Adrenal gland (tissue), 12 donors: ENCODE measurements around the gene RFC1. TPM values are rescaled to one million over a fixed set of nuclear protein-coding genes. Genes with fewer than 3 reads are reported as not detected.
A peak's percentile ranks its signal among the peaks of the same experiment; 100 is the strongest.
"Not testable (repeated sequence)": the region's sequence is repeated elsewhere in the genome, so short reads cannot be mapped to it uniquely, and the experiment has no call there.

Experiments used
- DNase-seq, 7 donors: peaks; one replicate each; pipeline ENCODE4 v3.0.0-alpha.2; 2019 to 2020
- H3K27ac ChIP-seq, 5 donors: fragments of 200-600 bp; sonication (generic) in 4 of 5; 1 replicate in 3 of 5; 2 replicates in 2 of 5; pipeline versions ENCODE4 v1.5.1 to v1.8.0; 2016 to 2020; ENCODE audit warnings: mild to moderate bottlenecking in 1 of 5
- H3K27me3 ChIP-seq: fragments of 200-600 bp; 2 replicates; pipeline ENCODE4 v1.8.0; 2021
- H3K36me3 ChIP-seq, 2 donors: fragments of 200-600 bp; replicated peaks in 1 of 2; 1 replicate in 1 of 2; 2 replicates in 1 of 2; pipeline versions ENCODE4 v1.5.1 to v1.8.0; 2018 to 2022
- H3K4me1 ChIP-seq, 2 donors: fragments of 200-600 bp; replicated peaks in 1 of 2; 1 replicate in 1 of 2; 2 replicates in 1 of 2; pipeline versions ENCODE4 v1.5.1 to v1.8.0; 2018 to 2021
- H3K4me3 ChIP-seq, 4 donors: fragments of 200-600 bp; sonication (generic) in 3 of 4; one replicate each; pipeline ENCODE4 v1.5.1; 2016 to 2018
- H3K9me3 ChIP-seq, 3 donors: fragments of 200-600 bp; sonication (generic) in 1 of 3; replicated peaks in 1 of 3; 1 replicate in 2 of 3; 2 replicates in 1 of 3; pipeline versions ENCODE4 v1.5.1 to v1.8.0; 2016 to 2021
- CTCF ChIP-seq, 6 experiments: fragments of 450-650 bp in 4 of 6; fragments of 200-600 bp in 2 of 6; sonication (generic) in 1 of 6; IDR thresholded peaks; 1 replicate in 5 of 6; 2 replicates in 1 of 6; pipeline versions ENCODE4 v1.5.1 to v1.8.0; 2016 to 2021; ENCODE audit warnings: antibody characterized with exemption in 6 of 6, mild to moderate bottlenecking in 2 of 6, moderate library complexity in 1 of 6
- POLR2A ChIP-seq, 2 donors: fragments of 450-650 bp; IDR thresholded peaks; one replicate each; pipeline ENCODE4 v1.6.1; 2017; ENCODE audit warnings: antibody characterized with exemption in 2 of 2, mild to moderate bottlenecking in 2 of 2, moderate library complexity in 1 of 2
- WGBS, 4 donors: extraction: QIAGEN DNeasy Blood & Tissue Kit in 2 of 4; methylation state at CpG; one replicate each; pipeline versions ENCODE4 v1.1.5 to v1.1.7; 2013 to 2017; 5-methylcytosine and 5-hydroxymethylcytosine counted together
- intact Hi-C, 2 donors: fragments of 100-400 bp; cut with DNase I; formaldehyde crosslinking; loops; one replicate each; pipeline versions ENCODE4 v1.14.1 to v1.15.0; 2022 to 2023
- polyA plus RNA-seq, 3 donors: library from polyadenylated mRNA; stranded (reverse); fragments of 200-250 nt in 2 of 3; fragments of 350-450 nt in 1 of 3; fragmentation: Illumina TruSeq in 1 of 3; extraction: RNeasy Lipid Tissue Mini Kit (QIAGEN cat#74804) in 1 of 3; gene quantifications; one replicate each; pipeline ENCODE4 v1.2.3, GENCODE V29; 2013 to 2014
- total RNA-seq, 9 donors: library from RNA; depleted of rRNA in 4 of 9; stranded (reverse); fragments of >200 nt in 4 of 9; fragments of 120-200 nt in 1 of 9; fragmentation: NEBNext Ultra II Directional in 1 of 9; extraction: Animal tissue kit (Norgen Biotek cat#: 25700) in 1 of 9; gene quantifications; one replicate each; pipeline versions ENCODE4 v1.1.0 to v1.2.4, GENCODE V29; 2013 to 2023
- donor health status: healthy with polysubstance abuse.
- donor health status: Bipolar disorder and iron deficiency.
- donor health status: DM: yes; HTN: yes; CAD: no.
- donor health status: DM: no; HTN: no; CAD: no.
- donor health status: DM: no; HTN: no; CAD: no.
- donor health status: DM: yes; HTN: yes; CAD: no.

The RFC1 gene
- total and polyA plus RNA-seq, 12 donors, result 13.0 to 137 (median 52.6) TPM

GRCh38 chr4:39357002-39357401, 9.2 kb downstream of the RFC1 start:
- intact Hi-C loops, result no loop called here
- Histone ChIP-seq H3K9me3 (no peaks in the 10 kb centered on the region), H3K36me3 (no peaks in the 10 kb centered on the region), H3K27me3 (no peaks in the 10 kb centered on the region), H3K27ac (peak overlapping the region in 2 of 5 donors; percentile 30 to 49), H3K4me1 (peaks cover 28 to 38% of the 10 kb centered on the region in 2 donors), H3K4me3 (no peak overlapping the region)
- DNase-seq, result no peak
- 86 to 100% (median 93%) methylated on average over 1 of the region's 1 CpG for WGBS, 4 donors
- no peak for TF ChIP-seq POLR2A (IDR thresholded peaks at IDR 0.05)
- TF ChIP-seq CTCF (IDR thresholded peaks at IDR 0.05), result no peak

- peak overlapping the region; percentile 61 to 91 (median 86) for H3K27ac ChIP-seq
- H3K36me3 ChIP-seq, result no peaks in the 10 kb centered on the region
- no peaks in the 10 kb centered on the region for H3K9me3 ChIP-seq
- H3K4me3 ChIP-seq, result peak overlapping the region in 2 of 4 donors; percentile 7 to 50
- H3K27me3 ChIP-seq, result no peaks in the 10 kb centered on the region
- no peak for TF ChIP-seq POLR2A (IDR thresholded peaks at IDR 0.05)
- TF ChIP-seq CTCF (IDR thresholded peaks at IDR 0.05), result no peak
- intact Hi-C loops, result no loop called here
- DNase-seq, result no peak
- peaks cover 28 to 37% of the 10 kb centered on the region in 2 donors for H3K4me1 ChIP-seq
- WGBS, 4 donors, result 0 to 5% (median 3%) methylated on average over 1 of the region's 1 CpG
Observed at GRCh38 chr4:39354254-39354552, 12.0 kb downstream of the RFC1 start.

- H3K9me3 ChIP-seq, result no peaks in the 10 kb centered on the region
- peak overlapping the region in 2 of 4 donors; percentile 7 to 50 for H3K4me3 ChIP-seq
- H3K27me3 ChIP-seq, result no peaks in the 10 kb centered on the region
- no peak for DNase-seq
- H3K36me3 ChIP-seq, result no peaks in the 10 kb centered on the region
- 1 to 2% (median 1%) methylated on average over 5 of the region's 5 CpGs for WGBS, 4 donors
- H3K27ac ChIP-seq, result peak overlapping the region; percentile 61 to 91 (median 86)
- TF ChIP-seq POLR2A (IDR thresholded peaks at IDR 0.05) (peak in 1 of 2 donors; percentile 32), CTCF (IDR thresholded peaks at IDR 0.05) (no peak)
- intact Hi-C loops, result no loop called here
- H3K4me1 ChIP-seq, result peaks cover 28 to 37% of the 10 kb centered on the region in 2 donors
Observed at GRCh38 chr4:39353478-39354253, 12.5 kb downstream of the RFC1 start.

GRCh38 chr4:39353149-39353477, 13.0 kb downstream of the RFC1 start:
- H3K36me3 ChIP-seq, H3K27me3 ChIP-seq, intact Hi-C loops, H3K9me3 ChIP-seq: not testable (repeated sequence)
- Histone ChIP-seq H3K27ac (peak overlapping the region; percentile 61 to 91 (median 86)), H3K4me1 (peaks cover 28 to 37% of the 10 kb centered on the region in 2 donors), H3K4me3 (peak overlapping the region in 2 of 4 donors; percentile 7 to 50)
- DNase-seq, result peak in 1 of 7 donors; percentile 19
- 22 to 52% (median 38%) methylated on average over 6 of the region's 6 CpGs for WGBS, 4 donors
- TF ChIP-seq CTCF (IDR thresholded peaks at IDR 0.05), result peak in 1 of 6 experiments; percentile 11
